B cell (primary cell): ENCODE data around the gene OTUD3. TPM values are rescaled to one million over a fixed set of nuclear protein-coding genes. Genes with fewer than 3 reads are reported as not detected.

Experiments used
- ATAC-seq: fragments of 200-7000 bp; cut with Tn5 transposase; one replicate; pipeline ENCODE4 v1.10.0; 2021; ENCODE audit warnings: low read depth, mild to moderate bottlenecking, moderate number of reproducible peaks, moderate library complexity
- CTCF ChIA-PET: fragments of 350-600 bp; sonication (Branson Sonifier 250); formaldehyde crosslinking; loops from one replicate; lab custom pipeline; 2021; ENCODE audit warnings: antibody characterized with exemption, inconsistent platforms; lab: Charles Lee
- POLR2A ChIA-PET: fragments of 350-600 bp; sonication (Branson Sonifier 250); formaldehyde crosslinking; loops from one replicate; lab custom pipeline; 2021; ENCODE audit warnings: antibody characterized with exemption; lab: Charles Lee
- DNase-seq: peaks from one replicate; pipeline ENCODE4 v3.0.0; 2013
- H2AFZ ChIP-seq: 2 replicates; pipeline ENCODE4 v1.6.1; 2012; ENCODE audit warnings: mild to moderate bottlenecking, low read depth, low read length; ENCODE audit not compliant: insufficient read depth, poor library complexity, severe bottlenecking
- H3K27ac ChIP-seq, 2 donors: 1 replicate in 1 of 2; 2 replicates in 1 of 2; pipeline ENCODE4 v1.5.1; 2012 to 2013; ENCODE audit warnings: low read length in 2 of 2, mild to moderate bottlenecking in 2 of 2, moderate library complexity in 1 of 2
- H3K27me3 ChIP-seq, 4 experiments: fragments of 200-600 bp in 1 of 4; sonication (generic) in 1 of 4; replicated peaks in 1 of 4; 1 replicate in 2 of 4; 2 replicates in 2 of 4; pipeline versions ENCODE4 v1.6.1 to v1.7.0; 2013 to 2016; ENCODE audit warnings: low read length in 3 of 4, mild to moderate bottlenecking in 2 of 4, mixed read lengths in 1 of 4, moderate library complexity in 1 of 4; ENCODE audit not compliant: insufficient read depth in 4 of 4, control insufficient read depth in 3 of 4; ENCODE audit errors: control extremely low read depth in 1 of 4
- H3K36me3 ChIP-seq, 2 experiments: replicated peaks in 1 of 2; 1 replicate in 1 of 2; 2 replicates in 1 of 2; pipeline versions ENCODE4 v1.6.1 to v1.7.1; 2013; ENCODE audit warnings: low read length in 1 of 2; ENCODE audit not compliant: insufficient read depth in 2 of 2, control insufficient read depth in 1 of 2; ENCODE audit errors: control extremely low read depth in 1 of 2, extremely low read depth in 1 of 2
- H3K4me1 ChIP-seq, 2 donors: fragments of 200-600 bp in 1 of 2; sonication (generic) in 1 of 2; 1 replicate in 1 of 2; 2 replicates in 1 of 2; pipeline versions ENCODE4 v1.5.1 to v1.6.1; 2013 to 2017; ENCODE audit warnings: low read length in 2 of 2; ENCODE audit not compliant: control insufficient read depth in 2 of 2, insufficient read depth in 2 of 2
- H3K4me2 ChIP-seq: replicated peaks from 2 replicates; pipeline ENCODE3; 2012; ENCODE audit warnings: mild to moderate bottlenecking, low read depth, low read length; ENCODE audit not compliant: poor library complexity, severe bottlenecking
- H3K4me3 ChIP-seq, 5 experiments: fragments of 200-600 bp in 1 of 5; sonication (generic) in 1 of 5; 1 replicate in 3 of 5; 2 replicates in 2 of 5; pipeline versions ENCODE4 v1.5.1 to v1.7.0; 2011 to 2016; ENCODE audit warnings: low read length in 4 of 5, mild to moderate bottlenecking in 4 of 5, low read depth in 2 of 5, control low read depth in 1 of 5, moderate library complexity in 1 of 5; ENCODE audit not compliant: insufficient read depth in 1 of 5; ENCODE audit errors: control extremely low read depth in 1 of 5, extremely low read depth in 1 of 5
- H3K79me2 ChIP-seq: fragments of 200-600 bp; sonication (generic); one replicate; pipeline ENCODE4 v1.6.0; 2016; ENCODE audit warnings: low read length; ENCODE audit not compliant: control insufficient read depth, insufficient read depth
- H3K9ac ChIP-seq: fragments of 200-600 bp; sonication (generic); 2 replicates; pipeline ENCODE4 v1.6.1; 2017; ENCODE audit warnings: mild to moderate bottlenecking, low read length, moderate library complexity
- H3K9me3 ChIP-seq, 3 donors: one replicate each; pipeline versions ENCODE4 v1.6.1 to v1.7.1; 2013; ENCODE audit warnings: low read length in 2 of 3; ENCODE audit not compliant: control insufficient read depth in 2 of 3, insufficient read depth in 1 of 3; ENCODE audit errors: control extremely low read depth in 1 of 3
- H4K20me1 ChIP-seq: 2 replicates; pipeline ENCODE4 v1.6.0; 2012; ENCODE audit warnings: mild to moderate bottlenecking, low read length; ENCODE audit not compliant: insufficient read depth, control insufficient read depth, poor library complexity, severe bottlenecking
- H3K27ac Mint-ChIP-seq: one replicate; pipeline ENCODE4 v1.8.0; 2021; ENCODE audit warnings: mixed read lengths
- H3K27me3 Mint-ChIP-seq: one replicate; pipeline ENCODE4 v1.8.0; 2021; ENCODE audit warnings: mixed read lengths
- H3K4me1 Mint-ChIP-seq: one replicate; pipeline ENCODE4 v1.8.0; 2021; ENCODE audit warnings: mixed read lengths
- H3K4me3 Mint-ChIP-seq: one replicate; pipeline ENCODE4 v1.8.0; 2021; ENCODE audit warnings: mixed read lengths
- H3K9me3 Mint-ChIP-seq: one replicate; pipeline ENCODE4 v1.8.0; 2022; ENCODE audit warnings: mixed read lengths; ENCODE audit not compliant: insufficient read depth
- CTCF ChIP-seq: fragments of 200-600 bp; IDR thresholded peaks from one replicate; pipeline ENCODE4 v1.8.0; 2022; ENCODE audit warnings: antibody characterized with exemption, mild to moderate bottlenecking
- EZH2 ChIP-seq: IDR thresholded peaks from 2 replicates; pipeline ENCODE4 v1.6.1; 2012; ENCODE audit warnings: borderline replicate concordance, low read depth, mild to moderate bottlenecking, moderate library complexity, low read length; ENCODE audit not compliant: insufficient read depth, poor library complexity, severe bottlenecking
- WGBS: methylation state at CpG from one replicate; pipeline ENCODE4 v1.1.5; 2013; ENCODE audit warnings: missing lambda C conversion rate; ENCODE audit not compliant: insufficient coverage; 5-methylcytosine and 5-hydroxymethylcytosine counted together
- intact Hi-C: fragments of 100-400 bp; cut with micrococcal nuclease; formaldehyde crosslinking; loops from one replicate; pipeline ENCODE4 v1.10.0; 2022
- polyA plus RNA-seq: library from polyadenylated mRNA; depleted of rRNA; stranded (reverse); fragments of >200 nt; gene quantifications from 2 replicates; pipeline ENCODE4 v1.2.3, GENCODE V29; 2012
- total RNA-seq, 2 donors: library from RNA; stranded (reverse); fragments of 120-200 nt in 1 of 2; gene quantifications; 1 replicate in 1 of 2; 2 replicates in 1 of 2; pipeline versions ENCODE4 v1.2.3 to v1.2.4, GENCODE V29; 2013 to 2022

The OTUD3 gene
- total and polyA plus RNA-seq, 2 donors (not counting 1 experiment from before 2014, with no cell fraction given) = 4.2 to 19.6 TPM

- no peaks in the 10 kb centered on the region for H3K79me2 ChIP-seq
Observed at GRCh38 chr1:19852036-19852435, 30.2 kb upstream of the OTUD3 start.

GRCh38 chr1:19854866-19855265, 27.3 kb upstream of the OTUD3 start:
- H3K79me2 ChIP-seq = no peaks in the 10 kb centered on the region
- no peak overlapping the region for H3K27ac ChIP-seq
- peaks cover 2% of the 10 kb centered on the region for H3K4me1 Mint-ChIP-seq
- no peak for TF ChIP-seq CTCF
- ChIA-PET CTCF (interaction anchor here (0.7 kb wide), 2 partner anchors 21 to 768 kb away, joined by 4 read pairs; no protein-coding TSS in a partner anchor), POLR2A (no interaction called here)
- H3K9me3 ChIP-seq = no peaks in the 10 kb centered on the region
- H2AFZ ChIP-seq = no peak overlapping the region
- H3K27me3 Mint-ChIP-seq = peaks cover 29% of the 10 kb centered on the region
- DNase-seq (no peak), ATAC-seq (no peak)
- H3K9ac ChIP-seq = no peak overlapping the region
- H3K27me3 ChIP-seq = peaks cover 0 to 2% (median 1%) of the 10 kb centered on the region in 4 experiments
- H4K20me1 ChIP-seq = no peaks in the 10 kb centered on the region
- no peaks in the 10 kb centered on the region for H3K4me1 ChIP-seq
- no peak overlapping the region for H3K4me3 Mint-ChIP-seq
- H3K36me3 ChIP-seq = no peaks in the 10 kb centered on the region
- intact Hi-C loops = no loop called here
- no peak overlapping the region for H3K4me2 ChIP-seq
- no peaks in the 10 kb centered on the region for H3K9me3 Mint-ChIP-seq
- no peak overlapping the region for H3K27ac Mint-ChIP-seq
- no peak overlapping the region for H3K4me3 ChIP-seq

More at GRCh38 chr1:19852036-19852435, 30.2 kb upstream of the OTUD3 start:
- no peaks in the 10 kb centered on the region for H3K9me3 ChIP-seq
- H3K9ac ChIP-seq = no peak overlapping the region
- no peaks in the 10 kb centered on the region for H3K4me1 ChIP-seq
- ChIA-PET POLR2A (no interaction called here), CTCF (interaction anchor here (1.5 kb wide), 1 partner anchor 21 kb away, joined by 3 read pairs; no protein-coding TSS in a partner anchor)
- peaks cover 0 to 4% (median 0%) of the 10 kb centered on the region in 4 experiments for H3K27me3 ChIP-seq
- TF ChIP-seq EZH2 = no peak
- no peak for TF ChIP-seq CTCF
- no peak overlapping the region for H3K27ac Mint-ChIP-seq
- no peaks in the 10 kb centered on the region for H3K4me1 Mint-ChIP-seq
- no peak for DNase-seq
- no peak overlapping the region for H3K4me2 ChIP-seq
- H4K20me1 ChIP-seq = no peaks in the 10 kb centered on the region
- WGBS = no CpG with 5 or more reads among the region's 1 CpG
- H3K36me3 ChIP-seq = no peaks in the 10 kb centered on the region
- peaks cover 21% of the 10 kb centered on the region for H3K27me3 Mint-ChIP-seq
- no peak overlapping the region for H3K4me3 Mint-ChIP-seq
- ATAC-seq = no peak
- no peak overlapping the region for H2AFZ ChIP-seq
- no peaks in the 10 kb centered on the region for H3K9me3 Mint-ChIP-seq
- intact Hi-C loops = no loop called here
- no peak overlapping the region for H3K27ac ChIP-seq
- H3K4me3 ChIP-seq = no peak overlapping the region
